Cardiac septum (tissue), 1 donor: ENCODE measurements around the gene DAB1. TPM values are rescaled to one million over a fixed set of nuclear protein-coding genes. Genes with fewer than 3 reads are reported as not detected.

ENCODE experiments used
- DNase-seq: peaks from one replicate; pipeline ENCODE4 v3.0.0-alpha.2; 2020; ENCODE audit warnings: low spot score
- intact Hi-C: fragments of 100-400 bp; cut with DNase I; formaldehyde crosslinking; loops from one replicate; pipeline ENCODE4 v1.14.0; 2022
- total RNA-seq: library from RNA; stranded (reverse); fragmentation: NEBNext Ultra II Directional; extraction: Animal tissue kit (Norgen Biotek cat#: 25700); gene quantifications from one replicate; pipeline ENCODE4 v1.2.1, GENCODE V29; 2021
- donor health status: DM: no; HTN: no; CAD: no.

The DAB1 gene
- total RNA-seq, 1 donor from 2014 or later, result 2.0 TPM

- DNase-seq, result no peak
- intact Hi-C loops, result no loop called here
Measured at GRCh38 chr1:56961426-56961825, 462.4 kb downstream of the DAB1 start.

GRCh38 chr1:56958526-56958925, 465.3 kb downstream of the DAB1 start:
- intact Hi-C loops, result no loop called here
- no peak for DNase-seq

GRCh38 chr1:56957931-56958330, 465.9 kb downstream of the DAB1 start:
- DNase-seq, result no peak
- intact Hi-C loops, result no loop called here

GRCh38 chr1:56954664-56955063, 469.2 kb downstream of the DAB1 start:
- no peak for DNase-seq
- intact Hi-C loops, result no loop called here

GRCh38 chr1:56953386-56953785, 470.5 kb downstream of the DAB1 start:
- intact Hi-C loops, result no loop called here
- DNase-seq, result no peak

GRCh38 chr1:56952501-56952900, 471.4 kb downstream of the DAB1 start:
- DNase-seq, result no peak
- intact Hi-C loops, result no loop called here

GRCh38 chr1:56948403-56949023, 475.3 kb downstream of the DAB1 start:
- DNase-seq, result no peak
- intact Hi-C loops, result no loop called here
